Measurements from ENCODE around the gene NHLH1.

GRCh38 chr1:160346463-160346862 lies 20.4 kb upstream of the NHLH1 start:
- TF ChIP-seq CTCF (IDR thresholded peaks at IDR 0.05; ENCODE audit: low read length) (no peak), EZH2 (IDR thresholded peaks at IDR 0.05; ENCODE audit: borderline replicate concordance, low read length) (no peak)

Measured in OCI-LY1 (cell line).